H1 (cell line): ENCODE measurements around the gene RGP1. TPM values are rescaled to one million over a fixed set of nuclear protein-coding genes. Genes with fewer than 3 reads are reported as not detected.

Experiments
- CTCF ChIA-PET: fragments of 300-600 bp; sonication (Branson Sonifier 250); formaldehyde crosslinking; loops from one replicate; lab custom pipeline; 2021; ENCODE audit not compliant: partially characterized antibody; lab: Charles Lee
- POLR2A ChIA-PET: fragments of 300-600 bp; sonication (Branson Sonifier 250); formaldehyde crosslinking; loops from one replicate; lab custom pipeline; 2021; ENCODE audit warnings: inconsistent platforms; ENCODE audit not compliant: partially characterized antibody; lab: Charles Lee
- DNase-seq, 2 experiments: peaks; one replicate each; pipeline versions ENCODE4 v3.0.0 to v3.0.0-alpha.2; 2010 to 2022; ENCODE audit warnings: low spot score in 2 of 2, low read depth in 1 of 2, mixed read lengths in 1 of 2
- FAIRE-seq: peaks from 2 replicates; lab custom pipeline; 2011; peaks lifted over from hg19 to GRCh38; lab: Jason Lieb, UNC
- H2AFZ ChIP-seq: 2 replicates; pipeline ENCODE4 v1.8.1; 2012; ENCODE audit warnings: low read length, inconsistent platforms
- H2AK5ac ChIP-seq: 2 replicates; pipeline ENCODE4 v1.6.1; 2013; ENCODE audit warnings: low read depth, low read length
- H2BK120ac ChIP-seq: replicated peaks from 2 replicates; pipeline ENCODE3; 2013; ENCODE audit warnings: low read depth, low read length, inconsistent platforms
- H2BK12ac ChIP-seq: 2 replicates; pipeline ENCODE4 v1.6.1; 2013; ENCODE audit warnings: low read depth, low read length
- H2BK15ac ChIP-seq: 2 replicates; pipeline ENCODE4 v1.6.1; 2013; ENCODE audit warnings: low read length
- H2BK20ac ChIP-seq: 2 replicates; pipeline ENCODE4 v1.6.1; 2013; ENCODE audit warnings: low read length
- H2BK5ac ChIP-seq: 2 replicates; pipeline ENCODE4 v1.6.1; 2013; ENCODE audit warnings: low read depth, low read length
- H3K14ac ChIP-seq: 2 replicates; pipeline ENCODE4 v1.6.1; 2013; ENCODE audit warnings: inconsistent platforms; ENCODE audit not compliant: insufficient read length
- H3K18ac ChIP-seq: 2 replicates; pipeline ENCODE4 v1.6.1; 2013; ENCODE audit warnings: low read length; ENCODE audit errors: extremely low read depth
- H3K23ac ChIP-seq: 2 replicates; pipeline ENCODE4 v1.6.1; 2013; ENCODE audit warnings: inconsistent platforms; ENCODE audit not compliant: insufficient read length
- H3K23me2 ChIP-seq: 2 replicates; pipeline ENCODE4 v1.6.1; 2013; ENCODE audit warnings: low read depth, low read length
- H3K27ac ChIP-seq: 2 replicates; pipeline ENCODE4 v1.6.1; 2011; ENCODE audit warnings: low read depth, low read length, inconsistent platforms
- H3K27me3 ChIP-seq, 4 experiments: replicated peaks in 1 of 4; 1 replicate in 1 of 4; 2 replicates in 3 of 4; pipeline versions ENCODE4 v1.6.1 to v1.8.1; 2011 to 2013; ENCODE audit warnings: low read length in 3 of 4, mild to moderate bottlenecking in 3 of 4, inconsistent platforms in 2 of 4, mixed read lengths in 2 of 4, moderate library complexity in 1 of 4; ENCODE audit not compliant: control insufficient read depth in 3 of 4, insufficient read depth in 3 of 4; ENCODE audit errors: extremely low read depth in 1 of 4
- H3K36me3 ChIP-seq, 4 experiments: 2 replicates each; pipeline versions ENCODE4 v1.6.1 to v1.8.1; 2011 to 2013; ENCODE audit warnings: mild to moderate bottlenecking in 4 of 4, low read length in 3 of 4, moderate library complexity in 2 of 4, control low read depth in 1 of 4, inconsistent platforms in 1 of 4; ENCODE audit not compliant: insufficient read depth in 4 of 4, control insufficient read depth in 2 of 4
- H3K4ac ChIP-seq: replicated peaks from 2 replicates; pipeline ENCODE3; 2013; ENCODE audit warnings: low read length, low read depth, mixed read lengths, inconsistent platforms; ENCODE audit not compliant: insufficient read length
- H3K4me1 ChIP-seq, 4 experiments: replicated peaks in 1 of 4; 1 replicate in 1 of 4; 2 replicates in 3 of 4; pipeline versions ENCODE4 v1.6.1 to v1.8.1; 2011 to 2013; ENCODE audit warnings: low read length in 3 of 4, inconsistent platforms in 2 of 4, mixed read lengths in 1 of 4; ENCODE audit not compliant: insufficient read depth in 4 of 4, control insufficient read depth in 3 of 4
- H3K4me2 ChIP-seq, 2 experiments: 2 replicates each; pipeline versions ENCODE4 v1.6.1 to v1.8.1; 2011 to 2013; ENCODE audit warnings: low read depth in 2 of 2, low read length in 2 of 2, control low read depth in 1 of 2, inconsistent platforms in 1 of 2, mild to moderate bottlenecking in 1 of 2; ENCODE audit not compliant: insufficient read depth in 1 of 2
- H3K4me3 ChIP-seq, 4 experiments: fragments of 200-600, 300-600 bp in 1 of 4; sonication (generic), shearing (Covaris generic), sonication (Bioruptor Twin) in 1 of 4; 2 replicates each; pipeline versions ENCODE4 v1.5.1 to v1.8.1; 2011 to 2016; ENCODE audit warnings: low read length in 4 of 4, low read depth in 3 of 4, control low read depth in 2 of 4, inconsistent platforms in 2 of 4, mild to moderate bottlenecking in 2 of 4, mixed read lengths in 1 of 4, moderate library complexity in 1 of 4; ENCODE audit not compliant: insufficient read depth in 2 of 4; ENCODE audit errors: extremely low read depth in 1 of 4
- H3K56ac ChIP-seq: replicated peaks from 2 replicates; pipeline ENCODE3; 2013; ENCODE audit warnings: low read depth, mild to moderate bottlenecking, mixed read lengths, low read length, inconsistent platforms; ENCODE audit not compliant: insufficient read length
- H3K79me1 ChIP-seq: 2 replicates; pipeline ENCODE4 v1.6.1; 2013; ENCODE audit warnings: low read depth, low read length, control low read depth
- H3K79me2 ChIP-seq, 2 experiments: 2 replicates each; pipeline versions ENCODE4 v1.6.1 to v1.8.1; 2012 to 2013; ENCODE audit warnings: low read length in 2 of 2, mild to moderate bottlenecking in 2 of 2, inconsistent platforms in 1 of 2; ENCODE audit not compliant: insufficient read depth in 2 of 2, control insufficient read depth in 1 of 2
- H3K9ac ChIP-seq, 4 experiments: replicated peaks in 1 of 4; 1 replicate in 1 of 4; 2 replicates in 3 of 4; pipeline versions ENCODE4 v1.6.1 to v1.8.1; 2011 to 2013; ENCODE audit warnings: low read depth in 3 of 4, low read length in 3 of 4, control low read depth in 2 of 4, mild to moderate bottlenecking in 2 of 4, moderate library complexity in 2 of 4, inconsistent platforms in 1 of 4; ENCODE audit errors: extremely low read depth in 1 of 4
- H3K9me3 ChIP-seq, 2 experiments: 2 replicates each; pipeline versions ENCODE4 v1.6.1 to v1.8.1; 2012 to 2013; ENCODE audit warnings: mild to moderate bottlenecking in 2 of 2, moderate library complexity in 2 of 2, control low read depth in 1 of 2, inconsistent platforms in 1 of 2, low read depth in 1 of 2, low read length in 1 of 2, mixed read lengths in 1 of 2; ENCODE audit not compliant: insufficient read depth in 2 of 2
- H4K20me1 ChIP-seq, 2 experiments: replicated peaks in 1 of 2; 2 replicates each; pipeline versions ENCODE3 to v1.8.1; 2011 to 2013; ENCODE audit warnings: inconsistent platforms in 2 of 2, low read length in 2 of 2, mild to moderate bottlenecking in 1 of 2; ENCODE audit not compliant: insufficient read depth in 2 of 2, control insufficient read depth in 1 of 2
- H4K5ac ChIP-seq: 2 replicates; pipeline ENCODE4 v1.6.1; 2013; ENCODE audit warnings: low read length, low read depth, mixed read lengths, inconsistent platforms; ENCODE audit not compliant: insufficient read length
- H4K8ac ChIP-seq: 2 replicates; pipeline ENCODE4 v1.8.0; 2013; ENCODE audit warnings: mild to moderate bottlenecking, moderate library complexity, low read length, inconsistent platforms; ENCODE audit not compliant: insufficient read depth; ENCODE audit errors: extremely low read depth
- H4K91ac ChIP-seq: replicated peaks from 2 replicates; pipeline ENCODE3; 2013; ENCODE audit warnings: low read length, mixed read lengths, inconsistent platforms; ENCODE audit not compliant: insufficient read length
- CHD1 ChIP-seq: IDR thresholded peaks from 2 replicates; pipeline ENCODE4 v1.6.1; 2012; ENCODE audit warnings: low read depth, low read length, improper control_type of control experiment
- CREB1 ChIP-seq: IDR thresholded peaks from 2 replicates; pipeline ENCODE4 v1.6.1; 2012; ENCODE audit warnings: inconsistent platforms
- KDM4A ChIP-seq: IDR thresholded peaks from one replicate; pipeline ENCODE4 v1.7.1; 2012; ENCODE audit warnings: low read depth, mild to moderate bottlenecking, moderate library complexity, low read length, inconsistent platforms; ENCODE audit not compliant: severe bottlenecking
- KDM5A ChIP-seq: fragments of 200-600 bp; IDR thresholded peaks from 2 replicates; pipeline ENCODE4 v1.7.1; 2012; ENCODE audit warnings: mild to moderate bottlenecking, low read length, inconsistent platforms, mixed read lengths
- MAFK ChIP-seq: IDR thresholded peaks from 2 replicates; pipeline ENCODE4 v1.6.1; 2012; ENCODE audit warnings: low read depth, mild to moderate bottlenecking, improper control_type of control experiment, low read length
- POLR2A ChIP-seq, 2 experiments: IDR thresholded peaks; 1 replicate in 1 of 2; 2 replicates in 1 of 2; pipeline ENCODE4 v1.6.1; 2011; ENCODE audit warnings: low read depth in 2 of 2, low read length in 2 of 2, mild to moderate bottlenecking in 2 of 2; ENCODE audit errors: control extremely low read depth in 1 of 2
- RBBP5 ChIP-seq: IDR thresholded peaks from 2 replicates; pipeline ENCODE4 v1.7.1; 2012; ENCODE audit warnings: low read depth, mild to moderate bottlenecking, inconsistent platforms, low read length, moderate library complexity, borderline replicate concordance
- SP1 ChIP-seq: IDR thresholded peaks from 2 replicates; pipeline ENCODE4 v1.6.1; 2011; ENCODE audit warnings: low read depth, low read length
- SRF ChIP-seq: IDR thresholded peaks from 2 replicates; pipeline ENCODE4 v1.6.1; 2011; ENCODE audit warnings: mild to moderate bottlenecking, low read depth, low read length, moderate library complexity
- TBP ChIP-seq: IDR thresholded peaks from 2 replicates; pipeline ENCODE4 v1.6.1; 2011; ENCODE audit warnings: low read depth, low read length, improper control_type of control experiment
- TEAD4 ChIP-seq: IDR thresholded peaks from 2 replicates; pipeline ENCODE4 v1.6.1; 2012; ENCODE audit warnings: low read depth, low read length, inconsistent platforms, mixed read lengths
- ZNF274 ChIP-seq: IDR thresholded peaks from 2 replicates; pipeline ENCODE4 v1.7.0; 2012; ENCODE audit warnings: low read length, borderline replicate concordance; ENCODE audit errors: extremely low read depth
- WGBS, 2 experiments: shearing (Covaris generic) in 1 of 2; methylation state at CpG; one replicate each; pipeline versions ENCODE4 v1.1.6 to v1.1.7; 2013 to 2015; ENCODE audit warnings: low lambda C conversion rate in 2 of 2, mixed read lengths in 2 of 2, inconsistent platforms in 1 of 2, low coverage in 1 of 2, missing lambda C conversion rate in 1 of 2; ENCODE audit not compliant: insufficient replicate concordance in 2 of 2, insufficient coverage in 1 of 2, insufficient read length in 1 of 2; ENCODE audit errors: extremely low coverage in 1 of 2, missing lambda C conversion rate in 1 of 2; 5-methylcytosine and 5-hydroxymethylcytosine counted together
- polyA plus RNA-seq, 7 experiments: library from polyadenylated mRNA; depleted of rRNA in 3 of 7; stranded (reverse) in 5 of 7; unstranded in 2 of 7; fragments of >200 nt in 5 of 7; fragments of 200-250 nt in 2 of 7; gene quantifications; 1 replicate in 5 of 7; 2 replicates in 1 of 7; 4 replicates in 1 of 7; pipeline versions ENCODE4 v1.2.1 to v1.2.3, GENCODE V29; 2011 to 2013; ENCODE audit warnings: missing spikeins in 2 of 7, mixed read lengths in 2 of 7
- total RNA-seq: library from RNA; stranded (reverse); fragmentation: NEBNext Ultra II Directional; extraction: Animal tissue kit (Norgen Biotek cat#: 25700); gene quantifications from 2 replicates; pipeline ENCODE4 v1.2.1, GENCODE V29; 2021

Gene RGP1
- total and polyA plus RNA-seq, 2 of the 8 experiments (the other 6 are each of a cell fraction or from before 2014, with no cell fraction given), result 11.8 to 22.7 TPM

DNA sequence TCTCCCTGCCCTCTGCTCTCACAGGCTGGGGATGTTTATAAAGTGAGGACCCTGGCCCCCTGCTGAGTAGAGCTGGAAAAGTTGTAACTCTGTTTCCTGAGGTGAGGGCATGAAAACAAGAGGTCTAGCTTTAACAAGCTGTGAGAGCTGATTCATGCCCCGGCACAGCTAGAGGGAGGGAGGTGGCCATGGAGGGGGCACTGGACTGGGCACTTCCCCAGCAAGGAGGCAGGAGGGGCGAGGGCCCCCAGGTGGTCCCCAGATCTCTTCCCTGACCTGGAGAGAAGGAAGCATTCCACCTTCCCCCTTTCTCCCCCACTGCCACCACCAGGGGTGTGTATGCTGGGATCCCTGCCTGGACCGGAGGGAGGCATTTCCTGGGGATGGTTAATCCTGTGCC lies 5.2 kb downstream of the RGP1 start, which contains the start of gene MSMP:
Gene MSMP (minus strand): TSS at position 13 of the 400 bp plus-strand sequence. CDS start 147 bp downstream, outside the sequence.
- Histone ChIP-seq H2BK12ac (no peak within 1 kb of the TSS), H3K79me1 (peaks cover 4% of the 10 kb centered on the region; the same call in 1 of the 2 replicates), H2BK20ac (no peak within 1 kb of the TSS), H2AFZ (no peak within 1 kb of the TSS), H4K91ac (no peak within 1 kb of the TSS), H4K5ac (no peak within 1 kb of the TSS), H2BK15ac (no peak within 1 kb of the TSS), H3K23ac (no peak within 1 kb of the TSS), H3K9me3 (no peaks in the 10 kb centered on the region), H3K79me2 (peaks cover 0 to 17% of the 10 kb centered on the region in 2 experiments; a peak in 2 of 4 replicates), H3K56ac (no peak within 1 kb of the TSS), H3K36me3 (peaks cover 3 to 22% (median 15%) of the 10 kb centered on the region in 4 experiments; a peak in 6 of 8 replicates), H3K4ac (no peak within 1 kb of the TSS), H3K9ac (no peak within 1 kb of the TSS), H3K4me2 (no peak within 1 kb of the TSS), H2BK120ac (no peak within 1 kb of the TSS), H4K8ac (no peak within 1 kb of the TSS; the same call in 1 of the 2 replicates), H2AK5ac (no peak within 1 kb of the TSS), H4K20me1 (no peaks in the 10 kb centered on the region), H2BK5ac (no peak within 1 kb of the TSS), H3K27me3 (no peaks in the 10 kb centered on the region), H3K23me2 (peaks cover 4% of the 10 kb centered on the region), H3K4me1 (peaks cover 0 to 7% (median 4%) of the 10 kb centered on the region in 4 experiments; a peak in 6 of 7 replicates), H3K27ac (no peak within 1 kb of the TSS), H3K4me3 (no peak within 1 kb of the TSS), H3K18ac (no peak within 1 kb of the TSS), H3K14ac (no peak within 1 kb of the TSS)
- WGBS, 2 experiments, result 64% methylated on average over 3 of the region's 3 CpGs; no CpG with 5 or more reads in 1 of the 2 experiments
- DNase-seq (no peak), FAIRE-seq (no peak)
- ChIA-PET POLR2A (interaction anchor here (1.8 kb wide), 1 partner anchor 59 kb away, joined by 4 read pairs; no protein-coding TSS in a partner anchor), CTCF (interaction anchor here (0.9 to 3.5 kb wide), 8 partner anchors 13 to 58 kb away, joined by 3 to 27 read pairs (median 4); partner anchors contain the start of genes CREB3, SPAG8 and TLN1)
- TF ChIP-seq SP1, result no peak
- TF ChIP-seq ZNF274, result no peak
- TF ChIP-seq RBBP5, result no peak
- no peak for TF ChIP-seq TEAD4
- no peak for TF ChIP-seq SRF
- no peak for TF ChIP-seq KDM4A
- no peak for TF ChIP-seq POLR2A (IDR thresholded peaks at IDR 0.05; ENCODE audit: control extremely low read depth in 1 of 2, low read depth in 2 of 2, low read length in 2 of 2)
- TF ChIP-seq CREB1, result no peak
- TF ChIP-seq KDM5A, result no peak
- no peak for TF ChIP-seq MAFK
- TF ChIP-seq CHD1, result no peak
- TF ChIP-seq TBP, result no peak
